HG03378 (cell line): ENCODE results near the gene ZBTB34.
"Not testable (repeated sequence)": the region's sequence is repeated elsewhere in the genome, so short reads cannot be mapped to it uniquely, and the experiment has no call there.

ENCODE experiments used
- ATAC-seq: cut with Tn5 transposase; IDR thresholded peaks from one replicate; pipeline ENCODE4 v1.9.1; 2021; ENCODE audit warnings: mild to moderate bottlenecking, moderate library complexity; ENCODE audit not compliant: unreplicated experiment

ZBTB34 gene

GRCh38 chr9:126860077-126860756 lies at the start of gene ZBTB34:
ZBTB34 (plus strand) TSS chr9:126860639; CDS start chr9:126879400, 18,761 bp downstream.
- ATAC-seq, result peak; percentile 56

- no peak for ATAC-seq
These were observed 47.4 kb upstream of the ZBTB34 start for GRCh38 chr9:126813072-126813471.

GRCh38 chr9:126814091-126814490 lies 46.3 kb upstream of the ZBTB34 start:
- ATAC-seq, result no peak

- not testable (repeated sequence) for ATAC-seq
These were observed 42.8 kb upstream of the ZBTB34 start for GRCh38 chr9:126817615-126818014.

GRCh38 chr9:126818482-126818881 lies 42.0 kb upstream of the ZBTB34 start:
- ATAC-seq, result no peak

- ATAC-seq, result no peak
These were observed 41.0 kb upstream of the ZBTB34 start for GRCh38 chr9:126819482-126819881.

GRCh38 chr9:126822278-126822677 lies 38.2 kb upstream of the ZBTB34 start:
- ATAC-seq, result no peak

- no peak for ATAC-seq
These were observed 37.6 kb upstream of the ZBTB34 start for GRCh38 chr9:126822873-126823272.

- ATAC-seq, result not testable (repeated sequence)
These were observed 36.4 kb upstream of the ZBTB34 start for GRCh38 chr9:126824052-126824451.

- ATAC-seq, result no peak
These were observed 33.2 kb upstream of the ZBTB34 start for GRCh38 chr9:126827227-126827626.

- ATAC-seq, result no peak
These were observed 31.4 kb upstream of the ZBTB34 start for GRCh38 chr9:126829035-126829434.

- ATAC-seq, result no peak
These were observed 29.6 kb upstream of the ZBTB34 start for GRCh38 chr9:126830827-126831226.

GRCh38 chr9:126832440-126832839 lies 28.0 kb upstream of the ZBTB34 start:
- no peak for ATAC-seq

GRCh38 chr9:126833020-126833419 lies 27.4 kb upstream of the ZBTB34 start:
- ATAC-seq, result no peak

- ATAC-seq, result no peak
These were observed 26.6 kb upstream of the ZBTB34 start for GRCh38 chr9:126833710-126834345.

GRCh38 chr9:126834672-126835071 lies 25.8 kb upstream of the ZBTB34 start:
- ATAC-seq, result no peak

- no peak for ATAC-seq
These were observed 24.2 kb upstream of the ZBTB34 start for GRCh38 chr9:126836216-126836615.

- no peak for ATAC-seq
These were observed 22.2 kb upstream of the ZBTB34 start for GRCh38 chr9:126838055-126838811.

- ATAC-seq, result no peak
These were observed 21.5 kb upstream of the ZBTB34 start for GRCh38 chr9:126838895-126839294.

GRCh38 chr9:126839301-126839700 lies 21.1 kb upstream of the ZBTB34 start:
- no peak for ATAC-seq

- no peak for ATAC-seq
These were observed 18.1 kb upstream of the ZBTB34 start for GRCh38 chr9:126842220-126842842.
